GM04503 (cell line): Measurements from ENCODE around the gene UMOD.
"Not testable (repeated sequence)": the region's sequence is repeated elsewhere in the genome, so short reads cannot be mapped to it uniquely, and the experiment has no call there.

Experiments used
- DNase-seq: peaks from one replicate; pipeline ENCODE4 v3.0.0-alpha.2; 2012; ENCODE audit warnings: low read depth

Gene UMOD

GRCh38 chr16:20320592-20320991 lies 31.9 kb downstream of the UMOD start:
- DNase-seq, result no peak

- DNase-seq, result no peak
These were observed 32.3 kb downstream of the UMOD start for GRCh38 chr16:20320178-20320577.

GRCh38 chr16:20319406-20319805 lies 33.1 kb downstream of the UMOD start:
- DNase-seq, result no peak

GRCh38 chr16:20318437-20318836 lies 34.1 kb downstream of the UMOD start:
- DNase-seq, result no peak

GRCh38 chr16:20318006-20318405 lies 34.5 kb downstream of the UMOD start:
- no peak for DNase-seq

GRCh38 chr16:20317117-20317516 lies 35.4 kb downstream of the UMOD start:
- no peak for DNase-seq

- no peak for DNase-seq
These were observed 35.8 kb downstream of the UMOD start for GRCh38 chr16:20316715-20317114.

- no peak for DNase-seq
These were observed 36.8 kb downstream of the UMOD start for GRCh38 chr16:20315764-20316163.

GRCh38 chr16:20314575-20314974 lies 37.9 kb downstream of the UMOD start:
- no peak for DNase-seq

- DNase-seq, result no peak
These were observed 38.8 kb downstream of the UMOD start for GRCh38 chr16:20313741-20314140.

GRCh38 chr16:20312536-20313095 lies 39.9 kb downstream of the UMOD start:
- not testable (repeated sequence) for DNase-seq

- DNase-seq, result no peak
These were observed 41.0 kb downstream of the UMOD start for GRCh38 chr16:20311548-20311947.

- DNase-seq, result no peak
These were observed 41.8 kb downstream of the UMOD start for GRCh38 chr16:20310421-20311395.

GRCh38 chr16:20309786-20310185 lies 42.7 kb downstream of the UMOD start:
- DNase-seq, result no peak

- DNase-seq, result no peak
These were observed 43.5 kb downstream of the UMOD start for GRCh38 chr16:20308801-20309590.

GRCh38 chr16:20308266-20308665 lies 44.2 kb downstream of the UMOD start:
- DNase-seq, result no peak

- no peak for DNase-seq
These were observed 44.7 kb downstream of the UMOD start for GRCh38 chr16:20307791-20308190.

GRCh38 chr16:20307240-20307671 lies 45.3 kb downstream of the UMOD start:
- no peak for DNase-seq

GRCh38 chr16:20306401-20306800 lies 46.1 kb downstream of the UMOD start:
- DNase-seq, result no peak

GRCh38 chr16:20303012-20303411 lies 49.5 kb downstream of the UMOD start:
- DNase-seq, result no peak

GRCh38 chr16:20302389-20302788 lies 50.1 kb downstream of the UMOD start:
- DNase-seq, result no peak

GRCh38 chr16:20301840-20302239 lies 50.7 kb downstream of the UMOD start:
- no peak for DNase-seq
